Head of caudate nucleus (tissue), 42 donors: ENCODE results near the gene WDR93.
"Not testable (repeated sequence)": the region's sequence is repeated elsewhere in the genome, so short reads cannot be mapped to it uniquely, and the experiment has no call there.

ENCODE experiments used
- DNase-seq, 42 donors: peaks; one replicate each; pipeline versions ENCODE4 v3.0.0 to v3.0.0-alpha.2; 2020 to 2021; ENCODE audit warnings: mixed read lengths in 7 of 42
- intact Hi-C: fragments of 100-400 bp; cut with DNase I; formaldehyde crosslinking; loops from one replicate; pipeline ENCODE4 v1.15.0; 2022

The WDR93 gene

DNA sequence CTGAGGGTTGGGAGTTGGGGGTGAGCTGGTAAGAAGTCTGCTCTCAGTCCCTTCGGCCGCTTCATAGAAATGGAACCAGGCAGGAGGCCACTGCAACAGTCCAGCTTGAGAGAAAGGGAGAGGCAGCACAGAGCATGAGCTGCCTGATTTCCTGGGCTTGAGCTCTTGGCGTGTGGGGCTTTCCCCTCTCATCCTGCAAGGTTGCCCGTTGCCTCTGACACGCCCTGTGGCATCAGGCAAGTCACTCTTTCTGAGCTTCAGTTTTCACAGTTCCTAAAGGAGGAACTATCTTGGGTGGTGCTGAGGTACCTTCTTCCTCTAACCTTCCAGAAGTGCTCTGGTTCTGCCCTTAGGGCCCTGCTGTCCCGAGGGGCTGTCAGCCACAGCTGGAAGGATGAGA, 90.4 kb downstream of the WDR93 start:
- intact Hi-C loops: no loop called here
- DNase-seq: no peak

DNA sequence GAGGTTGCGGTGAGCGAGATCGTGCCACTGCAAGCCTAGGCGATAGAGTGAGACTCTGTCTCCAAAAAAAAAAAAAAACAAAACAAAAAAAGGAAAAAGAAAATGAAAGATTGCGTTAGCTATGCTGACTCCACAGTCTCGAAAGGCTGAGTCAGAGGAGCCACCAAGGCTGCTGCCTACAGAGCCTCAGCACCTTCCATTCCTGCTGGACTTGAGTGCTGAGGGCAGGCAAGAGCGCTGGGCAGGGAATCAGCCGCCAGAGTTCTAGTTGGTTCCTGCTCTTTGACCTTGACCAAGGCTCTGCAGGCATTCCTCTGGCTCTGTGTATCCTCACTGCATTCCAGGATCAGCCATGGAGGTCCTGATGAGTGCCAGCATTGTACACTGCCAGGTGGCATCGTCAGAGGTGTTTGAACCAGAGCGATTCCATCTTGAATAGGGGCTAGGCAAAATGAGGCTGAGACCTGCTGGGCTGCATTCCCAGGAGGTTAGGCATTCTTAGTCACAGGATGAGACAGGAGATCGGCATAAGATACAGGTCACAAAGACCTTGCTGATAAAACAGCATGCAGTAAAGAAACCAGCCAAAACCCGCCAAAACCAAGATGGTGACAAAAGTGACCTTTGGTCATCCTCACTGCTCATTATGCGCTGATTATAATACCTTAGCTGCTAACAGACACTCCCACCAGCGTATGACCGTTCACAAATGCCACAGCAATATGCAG, 91.4 kb downstream of the WDR93 start:
- no peak for DNase-seq
- intact Hi-C loops: no loop called here

DNA sequence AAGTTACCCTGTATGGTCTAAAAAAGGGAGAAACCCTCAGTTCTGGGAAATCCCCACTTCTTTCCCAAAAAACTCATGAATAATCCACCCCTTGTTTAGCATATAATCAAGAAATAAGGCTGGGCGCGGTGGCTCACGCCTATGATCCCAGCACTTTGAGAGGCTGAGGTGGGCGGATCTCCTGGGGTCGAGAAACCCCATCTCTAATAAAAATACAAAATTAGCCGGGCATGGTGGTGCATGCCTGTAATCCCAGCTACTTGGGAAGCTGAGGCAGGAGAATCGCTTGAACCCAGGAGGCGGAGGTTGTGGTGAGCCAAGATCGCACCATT, 92.0 kb downstream of the WDR93 start:
- DNase-seq, intact Hi-C loops: not testable (repeated sequence)

- no peak for DNase-seq
- intact Hi-C loops: no loop called here
These were observed 92.7 kb downstream of the WDR93 start for GRCh38 chr15:89783111-89783860.

DNA sequence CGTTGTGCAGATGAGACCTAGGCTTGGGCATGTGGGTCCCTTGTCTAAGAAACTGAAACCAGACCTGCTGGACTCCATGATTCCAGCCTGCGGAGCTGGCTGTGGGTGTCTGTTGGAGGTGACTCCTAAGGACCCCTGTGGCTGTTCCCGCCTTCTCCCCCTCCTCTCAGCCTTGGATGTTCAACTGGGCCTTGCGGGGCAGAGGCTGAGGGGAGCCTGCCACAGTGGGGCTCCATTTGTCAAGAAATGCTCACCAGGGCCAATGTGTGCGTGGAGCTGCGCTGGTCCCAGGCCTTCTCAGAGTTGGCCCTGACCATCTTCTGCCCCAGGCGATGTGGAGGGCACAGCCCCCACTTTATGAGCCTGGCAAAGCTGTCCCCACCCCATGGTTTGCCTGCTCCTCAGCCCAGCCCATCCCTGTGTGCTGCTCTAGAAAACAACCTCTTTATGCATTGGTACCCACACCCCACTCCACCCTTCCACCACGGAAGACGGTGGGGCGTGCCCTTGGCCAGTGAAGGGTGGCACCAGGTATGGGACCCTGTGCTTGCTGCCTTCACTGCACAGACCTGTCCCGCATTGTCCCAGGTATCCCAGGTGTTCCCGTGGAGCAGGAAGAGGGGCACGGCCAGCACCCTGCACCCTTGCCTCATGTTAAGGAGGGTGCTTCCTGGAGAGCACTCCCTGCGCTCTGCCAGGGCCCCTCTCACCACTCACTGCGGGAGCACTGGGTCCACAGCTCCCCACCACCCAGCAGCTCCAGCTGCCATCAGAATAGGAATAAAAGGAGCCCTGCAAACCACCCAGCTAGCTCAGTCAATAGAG, 93.5 kb downstream of the WDR93 start:
- DNase-seq: no peak
- intact Hi-C loops: no loop called here

GRCh38 chr15:89784686-89784960, 94.0 kb downstream of the WDR93 start:
- no peak for DNase-seq
- intact Hi-C loops: no loop called here

DNA sequence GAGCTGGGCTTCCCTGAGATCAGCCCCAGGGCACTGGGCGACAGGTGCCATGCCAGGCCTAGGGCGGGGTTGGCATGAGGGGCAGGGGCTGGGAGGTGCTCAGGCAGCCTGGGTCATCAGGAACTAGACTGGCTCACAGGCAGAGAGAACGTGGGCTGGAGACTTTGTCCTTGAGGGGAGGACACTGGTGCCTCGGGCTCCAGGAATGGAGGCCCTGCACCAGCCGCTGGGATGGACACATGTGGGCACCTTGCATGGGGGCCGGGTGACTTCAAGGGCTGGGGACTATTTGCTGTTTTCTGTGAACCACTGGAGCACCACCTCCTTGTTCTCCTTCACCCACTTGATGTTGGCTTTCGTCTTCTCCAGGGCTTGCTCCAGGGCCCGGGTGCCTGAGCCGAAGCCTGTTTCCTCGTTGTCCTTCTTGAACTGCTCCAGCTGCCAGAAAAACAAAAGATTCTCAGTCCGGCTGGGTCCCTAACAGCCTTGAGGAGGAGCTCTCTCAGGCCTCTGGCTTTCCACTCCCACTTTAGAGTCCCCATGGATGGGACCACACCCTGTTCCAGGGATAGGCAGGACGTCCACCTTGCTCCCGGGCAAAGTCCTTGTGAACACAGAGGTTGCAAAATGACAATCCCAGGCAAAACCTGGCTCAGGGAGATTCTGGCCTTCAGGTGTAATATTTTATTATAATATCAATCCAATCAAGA, 94.6 kb downstream of the WDR93 start:
- intact Hi-C loops: no loop called here
- DNase-seq: no peak

DNA sequence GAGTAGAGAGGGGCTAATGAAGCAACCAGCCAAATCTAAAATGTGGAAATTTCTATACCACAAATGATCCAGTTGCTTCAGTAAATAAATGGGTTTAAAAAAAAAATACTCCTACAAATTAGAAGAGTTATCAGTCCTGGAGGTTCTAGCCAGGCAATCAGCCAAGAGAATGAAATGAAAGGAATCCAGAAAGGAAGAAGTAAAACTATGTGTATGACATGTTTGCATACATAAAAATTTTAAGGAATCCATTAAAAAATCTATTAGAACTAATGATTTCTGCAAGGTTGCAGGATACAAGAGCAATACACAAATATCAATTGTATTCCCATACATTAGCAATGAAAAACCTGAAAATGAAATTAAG, 95.1 kb downstream of the WDR93 start:
- intact Hi-C loops: no loop called here
- no peak for DNase-seq

DNA sequence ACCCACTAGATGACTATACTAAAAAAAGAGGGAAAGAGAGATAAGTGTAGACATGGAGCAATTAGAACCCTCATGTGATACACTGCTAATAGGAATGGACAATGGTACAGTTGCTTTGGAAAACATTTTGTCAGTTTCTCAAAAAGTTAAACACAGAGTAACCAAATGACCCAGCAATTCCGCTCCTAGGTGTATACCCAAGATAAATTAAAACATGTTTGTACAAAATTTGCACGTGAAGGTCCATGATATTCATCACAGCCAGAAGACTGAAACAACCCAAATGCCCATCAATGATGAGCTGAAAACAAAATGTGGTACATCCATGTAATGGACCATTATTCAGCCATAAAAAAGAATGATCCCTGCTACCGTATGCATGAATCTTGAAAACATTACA, 97.3 kb downstream of the WDR93 start:
- DNase-seq: no peak

DNA sequence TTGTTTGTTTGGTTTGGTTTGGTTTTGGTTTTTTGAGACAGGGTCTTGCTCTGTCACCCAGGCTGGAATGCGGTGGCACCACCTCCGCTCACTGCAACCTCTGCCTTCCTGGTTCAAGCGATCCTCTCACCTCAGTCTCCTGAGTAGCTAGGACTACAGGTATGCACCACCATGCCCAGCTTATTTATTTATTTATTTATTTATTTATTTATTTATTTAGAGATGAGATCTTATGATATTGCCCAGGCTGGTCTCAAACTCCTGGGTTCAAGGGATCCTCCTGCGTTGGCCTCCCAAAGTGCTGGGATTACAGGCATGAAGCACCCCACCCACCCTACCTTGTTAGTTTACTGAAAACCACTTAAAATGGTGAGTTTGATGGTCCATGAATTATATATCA, 98.0 kb downstream of the WDR93 start:
- DNase-seq, intact Hi-C loops: not testable (repeated sequence)

More for the DNA sequence above, 97.3 kb downstream of the WDR93 start:
- intact Hi-C loops: no loop called here

DNA sequence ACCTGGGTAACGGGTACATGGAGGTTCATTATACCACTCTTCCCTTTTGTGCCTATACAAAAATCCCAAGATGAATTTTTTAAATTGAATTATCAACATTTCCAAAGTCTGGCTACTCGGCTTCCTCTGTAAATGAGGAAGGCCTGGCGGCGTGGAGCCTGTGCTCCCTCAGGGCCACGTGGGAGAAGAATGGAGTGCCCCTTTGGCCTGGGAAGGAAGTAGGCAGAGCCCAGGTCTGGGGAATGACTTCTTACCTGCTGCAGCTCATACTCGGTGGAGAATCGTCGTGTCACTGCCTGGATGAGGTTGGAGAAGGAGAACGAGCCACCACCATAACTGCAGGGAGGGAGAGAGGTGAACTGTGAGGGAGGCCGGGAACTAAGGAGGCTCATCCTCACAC, 99.6 kb downstream of the WDR93 start:
- no peak for DNase-seq
- intact Hi-C loops: no loop called here

DNA sequence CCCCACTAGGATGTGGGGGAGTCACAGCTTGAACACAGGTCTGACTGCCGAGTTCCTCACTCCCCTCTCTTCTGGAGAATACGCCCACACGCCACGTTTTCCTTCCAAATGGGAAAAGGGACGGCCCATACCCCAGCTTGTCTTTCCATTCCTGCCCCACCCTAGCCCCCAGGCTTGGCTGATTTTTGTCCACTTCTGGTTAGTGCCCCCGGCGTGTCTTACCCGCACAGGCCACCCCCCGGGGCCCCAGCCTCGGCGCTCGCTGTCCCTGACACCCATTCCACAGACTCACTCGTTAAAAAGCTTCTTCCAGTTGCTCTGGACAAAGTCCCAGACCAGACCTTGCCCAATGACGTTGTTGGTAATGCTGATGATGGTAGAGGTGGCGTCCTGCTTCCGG, 100.0 kb downstream of the WDR93 start:
- DNase-seq: no peak
- intact Hi-C loops: no loop called here

- no peak for DNase-seq
- intact Hi-C loops: no loop called here
These were observed 101.6 kb downstream of the WDR93 start for GRCh38 chr15:89792106-89792805.
